ENCODE measurements around the gene RNF135. TPM values are rescaled to one million over a fixed set of nuclear protein-coding genes. Genes with fewer than 3 reads are reported as not detected.

The RNF135 gene
- polyA plus RNA-seq, 1 of the 3 experiments (the other 2 are of a cell fraction), result not detected

DNA sequence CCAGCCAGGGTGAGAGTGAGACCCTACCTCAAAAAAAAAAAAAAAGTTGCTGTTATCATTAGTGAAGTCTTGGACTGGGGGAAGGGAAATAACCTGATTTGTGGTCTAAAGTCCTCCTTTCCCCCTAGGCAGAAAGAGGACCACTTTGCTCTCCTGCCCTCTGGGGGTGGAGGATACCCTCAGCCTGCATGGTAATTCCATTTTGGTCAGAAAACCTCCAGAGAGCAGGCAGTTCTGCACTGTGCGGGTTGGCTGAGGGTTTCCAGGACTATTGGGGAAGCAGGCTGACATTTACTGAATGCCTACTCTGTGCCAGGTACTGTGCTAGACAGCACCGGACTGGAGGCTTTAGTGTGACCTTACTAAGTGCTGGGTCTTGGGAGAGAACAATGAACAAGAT, 46.5 kb upstream of the RNF135 start:
- CTCF ChIA-PET, result interaction anchor here (1.1 kb wide), 1 partner anchor 14 kb away, joined by 4 read pairs; no protein-coding TSS in a partner anchor

DNA sequence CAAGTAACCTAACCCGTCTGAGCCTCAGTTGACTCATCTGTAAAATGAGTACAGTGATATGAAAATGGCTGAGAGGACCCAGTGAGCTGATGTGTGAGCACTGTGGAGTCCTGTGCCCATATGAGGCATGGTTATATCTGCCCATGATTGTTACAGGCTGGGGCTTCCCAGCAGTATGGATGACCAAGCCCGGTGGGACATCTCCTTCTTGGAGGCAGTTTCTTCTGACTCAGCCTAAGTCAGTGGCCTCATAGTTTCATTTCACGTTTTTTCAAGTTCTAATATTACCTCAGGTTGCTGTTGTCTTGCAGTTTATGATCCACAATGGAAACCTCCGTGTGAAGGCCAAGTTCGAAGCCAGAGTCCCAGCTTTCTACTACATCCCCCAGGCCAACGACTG, 44.3 kb upstream of the RNF135 start:
- DNase-seq, result no peak
- H3K9me2 ChIP-seq, result no peaks in the 10 kb centered on the region
- H3K4me1 ChIP-seq (ENCODE audit: control insufficient read depth in 1 of 2, insufficient read depth in 2 of 2, low read depth in 1 of 2, low read length in 1 of 2), result peaks cover 0 to 5% of the 10 kb centered on the region in 2 experiments; a peak in 1 of 4 replicates
- H3K9ac ChIP-seq, result no peak overlapping the region
- ChIA-PET POLR2A (no interaction called here), CTCF (interaction anchor here (0.6 kb wide), 1 partner anchor 17 kb away, joined by 3 read pairs; no protein-coding TSS in a partner anchor)
- no peak overlapping the region for H3K4me3 ChIP-seq (ENCODE audit: low read depth in 2 of 2, low read length in 1 of 2)
- peaks cover 3% of the 10 kb centered on the region for H3F3A ChIP-seq (replicated peaks; ENCODE audit: insufficient read depth)
- no peaks in the 10 kb centered on the region for H3K79me2 ChIP-seq (ENCODE audit: insufficient read depth)
- no peak overlapping the region for H3K27ac ChIP-seq (ENCODE audit: low read depth in 2 of 2, low read length in 1 of 2)
- peaks cover 38% of the 10 kb centered on the region for H3K27me3 ChIP-seq (ENCODE audit: insufficient read depth)
- H3K36me3 ChIP-seq (replicated peaks in 1 of 2; ENCODE audit: control insufficient read depth in 1 of 2, insufficient read depth in 2 of 2, low read length in 1 of 2), result no peaks in the 10 kb centered on the region
- H2AFZ ChIP-seq (ENCODE audit: low read depth), result no peak overlapping the region
- TF ChIP-seq JUND (IDR thresholded peaks at IDR 0.05) (no peak), FOXJ3 (CRISPR knock-in tag; IDR thresholded peaks at IDR 0.05) (no peak), MEF2A (IDR thresholded peaks at IDR 0.05; ENCODE audit: borderline replicate concordance, low read depth) (no peak), YY1 (IDR thresholded peaks at IDR 0.05; ENCODE audit: low read depth) (no peak), FOSL2 (IDR thresholded peaks at IDR 0.05; ENCODE audit: borderline replicate concordance, low read depth) (no peak), USF2 (IDR thresholded peaks at IDR 0.05; ENCODE audit: borderline replicate concordance, low read depth, low read length) (no peak), NFIC (IDR thresholded peaks at IDR 0.05; ENCODE audit: borderline replicate concordance) (no peak), SIN3A (IDR thresholded peaks at IDR 0.05; ENCODE audit: borderline replicate concordance, low read depth, low read length) (no peak), TAF1 (IDR thresholded peaks at IDR 0.05; ENCODE audit: borderline replicate concordance, low read depth, low read length) (no peak), TEAD4 (IDR thresholded peaks at IDR 0.05; ENCODE audit: borderline replicate concordance, insufficient read depth) (no peak)
- TF ChIP-seq, protein P1, sequence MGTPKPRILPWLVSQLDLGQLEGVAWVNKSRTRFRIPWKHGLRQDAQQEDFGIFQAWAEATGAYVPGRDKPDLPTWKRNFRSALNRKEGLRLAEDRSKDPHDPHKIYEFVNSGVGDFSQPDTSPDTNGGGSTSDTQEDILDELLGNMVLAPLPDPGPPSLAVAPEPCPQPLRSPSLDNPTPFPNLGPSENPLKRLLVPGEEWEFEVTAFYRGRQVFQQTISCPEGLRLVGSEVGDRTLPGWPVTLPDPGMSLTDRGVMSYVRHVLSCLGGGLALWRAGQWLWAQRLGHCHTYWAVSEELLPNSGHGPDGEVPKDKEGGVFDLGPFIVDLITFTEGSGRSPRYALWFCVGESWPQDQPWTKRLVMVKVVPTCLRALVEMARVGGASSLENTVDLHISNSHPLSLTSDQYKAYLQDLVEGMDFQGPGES (IDR thresholded peaks at IDR 0.05; ENCODE audit: low read depth, low read length), result no peak
- TF ChIP-seq, protein P2, sequence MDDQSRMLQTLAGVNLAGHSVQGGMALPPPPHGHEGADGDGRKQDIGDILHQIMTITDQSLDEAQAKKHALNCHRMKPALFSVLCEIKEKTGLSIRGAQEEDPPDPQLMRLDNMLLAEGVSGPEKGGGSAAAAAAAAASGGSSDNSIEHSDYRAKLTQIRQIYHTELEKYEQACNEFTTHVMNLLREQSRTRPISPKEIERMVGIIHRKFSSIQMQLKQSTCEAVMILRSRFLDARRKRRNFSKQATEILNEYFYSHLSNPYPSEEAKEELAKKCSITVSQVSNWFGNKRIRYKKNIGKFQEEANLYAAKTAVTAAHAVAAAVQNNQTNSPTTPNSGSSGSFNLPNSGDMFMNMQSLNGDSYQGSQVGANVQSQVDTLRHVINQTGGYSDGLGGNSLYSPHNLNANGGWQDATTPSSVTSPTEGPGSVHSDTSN (IDR thresholded peaks at IDR 0.05), result no peak
- TF ChIP-seq, protein P3, sequence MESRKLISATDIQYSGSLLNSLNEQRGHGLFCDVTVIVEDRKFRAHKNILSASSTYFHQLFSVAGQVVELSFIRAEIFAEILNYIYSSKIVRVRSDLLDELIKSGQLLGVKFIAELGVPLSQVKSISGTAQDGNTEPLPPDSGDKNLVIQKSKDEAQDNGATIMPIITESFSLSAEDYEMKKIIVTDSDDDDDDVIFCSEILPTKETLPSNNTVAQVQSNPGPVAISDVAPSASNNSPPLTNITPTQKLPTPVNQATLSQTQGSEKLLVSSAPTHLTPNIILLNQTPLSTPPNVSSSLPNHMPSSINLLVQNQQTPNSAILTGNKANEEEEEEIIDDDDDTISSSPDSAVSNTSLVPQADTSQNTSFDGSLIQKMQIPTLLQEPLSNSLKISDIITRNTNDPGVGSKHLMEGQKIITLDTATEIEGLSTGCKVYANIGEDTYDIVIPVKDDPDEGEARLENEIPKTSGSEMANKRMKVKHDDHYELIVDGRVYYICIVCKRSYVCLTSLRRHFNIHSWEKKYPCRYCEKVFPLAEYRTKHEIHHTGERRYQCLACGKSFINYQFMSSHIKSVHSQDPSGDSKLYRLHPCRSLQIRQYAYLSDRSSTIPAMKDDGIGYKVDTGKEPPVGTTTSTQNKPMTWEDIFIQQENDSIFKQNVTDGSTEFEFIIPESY (IDR thresholded peaks at IDR 0.05; ENCODE audit: borderline replicate concordance, low read depth), result no peak
- H3K4me2 ChIP-seq, result no peak overlapping the region
- WGBS (ENCODE audit: low lambda C conversion rate), result 68% methylated on average over 6 of the region's 6 CpGs
- no peaks in the 10 kb centered on the region for H3K9me3 ChIP-seq
- no peaks in the 10 kb centered on the region for H4K20me1 ChIP-seq (ENCODE audit: insufficient read depth)

More for the DNA sequence above, 46.5 kb upstream of the RNF135 start:
- Histone ChIP-seq H3K27me3 (ENCODE audit: insufficient read depth) (peaks cover 38% of the 10 kb centered on the region), H3K4me3 (ENCODE audit: low read depth in 2 of 2, low read length in 1 of 2) (no peak overlapping the region), H3K9ac (no peak overlapping the region), H3K4me1 (ENCODE audit: control insufficient read depth in 1 of 2, insufficient read depth in 2 of 2, low read depth in 1 of 2, low read length in 1 of 2) (peaks cover 0 to 5% of the 10 kb centered on the region in 2 experiments; a peak in 1 of 4 replicates), H3K27ac (ENCODE audit: low read depth in 2 of 2, low read length in 1 of 2) (no peak overlapping the region), H3K9me3 (no peaks in the 10 kb centered on the region), H3K4me2 (no peak overlapping the region), H3K9me2 (no peaks in the 10 kb centered on the region), H3F3A (replicated peaks; ENCODE audit: insufficient read depth) (peaks cover 3% of the 10 kb centered on the region), H3K36me3 (replicated peaks in 1 of 2; ENCODE audit: control insufficient read depth in 1 of 2, insufficient read depth in 2 of 2, low read length in 1 of 2) (no peaks in the 10 kb centered on the region), H2AFZ (ENCODE audit: low read depth) (no peak overlapping the region), H3K79me2 (ENCODE audit: insufficient read depth) (no peaks in the 10 kb centered on the region), H4K20me1 (ENCODE audit: insufficient read depth) (no peaks in the 10 kb centered on the region)
- POLR2A ChIA-PET, result no interaction called here
- WGBS (ENCODE audit: low lambda C conversion rate), result 30% methylated on average over 2 of the region's 2 CpGs
- no peak for DNase-seq
- TF ChIP-seq RXRA (IDR thresholded peaks at IDR 0.05; ENCODE audit: borderline replicate concordance, low read depth) (no peak), JUND (IDR thresholded peaks at IDR 0.05) (no peak), EP300 (IDR thresholded peaks at IDR 0.05; ENCODE audit: borderline replicate concordance in 1 of 2, low read depth in 1 of 2, low read length in 1 of 2) (no peak), GABPA (IDR thresholded peaks at IDR 0.05; ENCODE audit: low read depth) (no peak)
- TF ChIP-seq, protein P2 (IDR thresholded peaks at IDR 0.05), result no peak

All from SK-N-SH (cell line).